Liver (tissue), 9 donors: ENCODE results near the gene YIPF2. TPM values are rescaled to one million over a fixed set of nuclear protein-coding genes. Genes with fewer than 3 reads are reported as not detected.

Experiments used
- DNase-seq: peaks from one replicate; pipeline ENCODE4 v3.0.0-alpha.2; 2017; ENCODE audit warnings: low spot score
- H3K27ac ChIP-seq, 2 donors: one replicate each; pipeline ENCODE4 v1.7.0; 2013; ENCODE audit warnings: inconsistent platforms in 2 of 2, low read length in 2 of 2, control low read depth in 1 of 2, low read depth in 1 of 2, mild to moderate bottlenecking in 1 of 2
- H3K27me3 ChIP-seq, 4 donors: one replicate each; pipeline versions ENCODE4 v1.6.1 to v1.7.0; 2013; ENCODE audit warnings: low read length in 3 of 4, inconsistent platforms in 1 of 4, mild to moderate bottlenecking in 1 of 4, moderate library complexity in 1 of 4; ENCODE audit not compliant: control insufficient read depth in 4 of 4, insufficient read depth in 4 of 4
- H3K36me3 ChIP-seq, 4 donors: one replicate each; pipeline versions ENCODE4 v1.6.1 to v1.7.0; 2013; ENCODE audit warnings: low read length in 3 of 4, mild to moderate bottlenecking in 3 of 4, low read depth in 1 of 4, moderate library complexity in 1 of 4; ENCODE audit not compliant: control insufficient read depth in 4 of 4, insufficient read depth in 3 of 4
- H3K4me1 ChIP-seq, 4 donors: one replicate each; pipeline versions ENCODE4 v1.6.1 to v1.7.0; 2013; ENCODE audit warnings: low read length in 3 of 4, mild to moderate bottlenecking in 3 of 4, moderate library complexity in 1 of 4; ENCODE audit not compliant: control insufficient read depth in 4 of 4, insufficient read depth in 4 of 4
- H3K4me3 ChIP-seq, 3 donors: one replicate each; pipeline versions ENCODE4 v1.6.1 to v1.7.0; 2013; ENCODE audit warnings: low read length in 3 of 3, control low read depth in 1 of 3, low read depth in 1 of 3, mild to moderate bottlenecking in 1 of 3
- H3K9ac ChIP-seq, 2 donors: one replicate each; pipeline ENCODE4 v1.7.0; 2013; ENCODE audit warnings: low read length in 2 of 2, mild to moderate bottlenecking in 2 of 2, moderate library complexity in 2 of 2, control low read depth in 1 of 2, low read depth in 1 of 2
- H3K9me3 ChIP-seq, 4 donors: one replicate each; pipeline versions ENCODE4 v1.6.1 to v1.7.0; 2013; ENCODE audit warnings: low read length in 3 of 4; ENCODE audit not compliant: control insufficient read depth in 4 of 4
- ATF3 ChIP-seq: IDR thresholded peaks from 2 replicates; pipeline ENCODE4 v1.6.1; 2016; ENCODE audit warnings: antibody characterized with exemption
- CTCF ChIP-seq: fragments of 150-350 bp; IDR thresholded peaks from 2 replicates; pipeline ENCODE4 v1.5.1; 2017; ENCODE audit warnings: improper control_type of control experiment, low read depth, low read length; ENCODE audit not compliant: missing input control
- EGR1 ChIP-seq, 2 donors: IDR thresholded peaks; 2 replicates each; pipeline ENCODE4 v1.6.1; 2016 to 2018; ENCODE audit warnings: antibody characterized with exemption in 2 of 2, low read depth in 2 of 2
- FOXA1 ChIP-seq: IDR thresholded peaks from 2 replicates; pipeline ENCODE4 v1.6.1; 2016; ENCODE audit warnings: antibody characterized with exemption
- FOXA2 ChIP-seq: IDR thresholded peaks from 2 replicates; pipeline ENCODE4 v1.6.1; 2016; ENCODE audit warnings: antibody characterized with exemption
- GABPA ChIP-seq, 2 donors: IDR thresholded peaks in 1 of 2; conservative IDR thresholded peaks in 1 of 2; 2 replicates each; pipeline ENCODE4 v1.6.1; 2016; ENCODE audit warnings: antibody characterized with exemption in 2 of 2, mild to moderate bottlenecking in 1 of 2, moderate library complexity in 1 of 2
- HNF4A ChIP-seq, 2 donors: conservative IDR thresholded peaks; 2 replicates each; pipeline ENCODE4 v1.6.1; 2016; ENCODE audit warnings: antibody characterized with exemption in 2 of 2, mild to moderate bottlenecking in 2 of 2
- HNF4G ChIP-seq: IDR thresholded peaks from 2 replicates; pipeline ENCODE4 v1.6.1; 2016; ENCODE audit warnings: antibody characterized with exemption
- JUND ChIP-seq, 2 donors: IDR thresholded peaks; 2 replicates each; pipeline ENCODE4 v1.6.1; 2016; ENCODE audit warnings: antibody characterized with exemption in 2 of 2
- NR2F2 ChIP-seq: IDR thresholded peaks from 2 replicates; pipeline ENCODE4 v1.6.1; 2016; ENCODE audit warnings: antibody characterized with exemption
- RAD21 ChIP-seq, 2 donors: IDR thresholded peaks; 2 replicates each; pipeline ENCODE4 v1.6.1; 2016; ENCODE audit warnings: antibody characterized with exemption in 2 of 2, mild to moderate bottlenecking in 2 of 2
- REST ChIP-seq: IDR thresholded peaks from 2 replicates; pipeline ENCODE4 v1.6.1; 2016; ENCODE audit warnings: antibody characterized with exemption, mild to moderate bottlenecking
- RXRA ChIP-seq, 2 donors: IDR thresholded peaks; 2 replicates each; pipeline ENCODE4 v1.6.1; 2017 to 2018; ENCODE audit warnings: antibody characterized with exemption in 2 of 2, mild to moderate bottlenecking in 1 of 2
- TAF1 ChIP-seq: conservative IDR thresholded peaks from 2 replicates; pipeline ENCODE4 v1.6.1; 2016; ENCODE audit warnings: antibody characterized with exemption, mild to moderate bottlenecking
- YY1 ChIP-seq: IDR thresholded peaks from 2 replicates; pipeline ENCODE4 v1.6.1; 2016; ENCODE audit warnings: antibody characterized with exemption, mild to moderate bottlenecking
- WGBS: extraction: QIAGEN DNeasy Blood & Tissue Kit; methylation state at CpG from one replicate; pipeline ENCODE4 v1.1.7; 2013; 5-methylcytosine and 5-hydroxymethylcytosine counted together
- polyA plus RNA-seq, 2 donors: library from polyadenylated mRNA; stranded (reverse) in 1 of 2; unstranded in 1 of 2; fragments of 200-250 nt in 1 of 2; fragments of >200 nt in 1 of 2; fragmentation: Nextera tagmentation in 1 of 2; extraction: Ambion mirVana in 1 of 2; gene quantifications; one replicate each; pipeline versions ENCODE4 v1.2.1 to v1.2.3, GENCODE V29; 2013 to 2015
- total RNA-seq, 2 donors: library from RNA; depleted of rRNA; stranded (reverse); fragments of >200 nt; gene quantifications; one replicate each; pipeline ENCODE4 v1.2.3, GENCODE V29; 2014
- donor health status: healthy.
- donor health status: healthy.
- donor health status: healthy.
- donor health status: healthy.
- donor health status: healthy.

The YIPF2 gene
- total and polyA plus RNA-seq, 4 donors: 13.2 to 37.4 (median 35.8) TPM

GRCh38 chr19:10923260-10924112, 5.0 kb downstream of the YIPF2 start:
- TF ChIP-seq JUND (IDR thresholded peaks at IDR 0.05) (no peak), YY1 (no peak), TAF1 (no peak), GABPA (IDR thresholded peaks at IDR 0.05 in 1 of 2, conservative IDR thresholded peaks at IDR 0.05 in 1 of 2) (no peak), RAD21 (IDR thresholded peaks at IDR 0.05) (no peak), REST (no peak), NR2F2 (no peak), ATF3 (no peak), CTCF (no peak), FOXA1 (no peak), HNF4G (no peak), RXRA (IDR thresholded peaks at IDR 0.05) (no peak), HNF4A (conservative IDR thresholded peaks at IDR 0.05) (no peak), EGR1 (IDR thresholded peaks at IDR 0.05; ENCODE audit: low read depth in 2 of 2) (no peak), FOXA2 (no peak)
- WGBS: 94% methylated on average over 29 of the region's 29 CpGs

GRCh38 chr19:10922638-10923014, 5.8 kb downstream of the YIPF2 start:
- DNase-seq: no peak
- Histone ChIP-seq H3K9ac (no peak overlapping the region), H3K4me1 (peaks cover 2 to 11% (median 7%) of the 10 kb centered on the region in 4 donors), H3K9me3 (no peaks in the 10 kb centered on the region), H3K27me3 (no peaks in the 10 kb centered on the region), H3K4me3 (no peak overlapping the region), H3K36me3 (peaks cover 6 to 56% (median 11%) of the 10 kb centered on the region in 4 donors), H3K27ac (no peak overlapping the region)
- no peak for TF ChIP-seq RAD21 (IDR thresholded peaks at IDR 0.05)
- no peak for TF ChIP-seq EGR1 (IDR thresholded peaks at IDR 0.05; ENCODE audit: low read depth in 2 of 2)
- TF ChIP-seq NR2F2: no peak
- no peak for TF ChIP-seq HNF4G
- no peak for TF ChIP-seq HNF4A (conservative IDR thresholded peaks at IDR 0.05)
- no peak for TF ChIP-seq ATF3
- TF ChIP-seq CTCF: no peak
- no peak for TF ChIP-seq GABPA (IDR thresholded peaks at IDR 0.05 in 1 of 2, conservative IDR thresholded peaks at IDR 0.05 in 1 of 2)
- WGBS: 93% methylated on average over 13 of the region's 13 CpGs

More at GRCh38 chr19:10923260-10924112, 5.0 kb downstream of the YIPF2 start:
- no peak for DNase-seq
- Histone ChIP-seq H3K36me3 (peaks cover 5 to 54% (median 10%) of the 10 kb centered on the region in 4 donors), H3K4me1 (peaks cover 3 to 16% (median 12%) of the 10 kb centered on the region in 4 donors), H3K9ac (no peak overlapping the region), H3K4me3 (no peak overlapping the region), H3K27ac (no peak overlapping the region), H3K27me3 (no peaks in the 10 kb centered on the region), H3K9me3 (no peaks in the 10 kb centered on the region)
